A549 (cell line): Measurements from ENCODE around the gene RAB26. TPM values are rescaled to one million over a fixed set of nuclear protein-coding genes. Genes with fewer than 3 reads are reported as not detected.

Experiments used
- ATAC-seq, 2 experiments: fragments of 200-7000 bp in 1 of 2; fragments of >200 bp in 1 of 2; cut with Nextera tagmentation in 1 of 2; cut with Tn5 transposase in 1 of 2; 3 replicates each; pipeline versions ENCODE4 v1.8.0 to v1.9.1; 2018 to 2020; ENCODE audit warnings: mild to moderate bottlenecking in 1 of 2, moderate library complexity in 1 of 2
- CTCF ChIA-PET: fragments of 300-600 bp; sonication (Branson Sonifier 250); formaldehyde crosslinking; extraction: SDS; loops from one replicate; lab custom pipeline; 2021; ENCODE audit warnings: antibody characterized with exemption, inconsistent platforms; lab: Yijun Ruan, JAX
- POLR2A ChIA-PET: fragments of 350-600 bp; formaldehyde crosslinking; extraction: SDS; loops from one replicate; lab custom pipeline; 2021; ENCODE audit warnings: antibody characterized with exemption, inconsistent platforms; lab: Yijun Ruan, JAX
- DNase-seq, 2 experiments: peaks; one replicate each; pipeline versions ENCODE4 v3.0.0 to v3.0.0-alpha.2; 2011 to 2016; ENCODE audit warnings: low read depth in 1 of 2, low spot score in 1 of 2
- FAIRE-seq: peaks from 2 replicates; lab custom pipeline; 2011; peaks lifted over from hg19 to GRCh38; lab: Jason Lieb, UNC
- H3K27ac ChIP-seq, 2 experiments: fragments of >200 bp; sonication (Bioruptor Twin); formaldehyde crosslinking; 3 replicates each; pipeline ENCODE4 v1.5.1; 2016 to 2017
- H3K4me1 ChIP-seq: fragments of >200 bp; sonication (Bioruptor Twin); formaldehyde crosslinking; 3 replicates; pipeline ENCODE4 v1.6.1; 2016
- H3K4me2 ChIP-seq: fragments of >200 bp; sonication (Bioruptor Twin); formaldehyde crosslinking; 3 replicates; pipeline ENCODE4 v1.6.1; 2016
- H3K4me3 ChIP-seq: fragments of >200 bp; sonication (Bioruptor Twin); formaldehyde crosslinking; 3 replicates; pipeline ENCODE4 v1.5.1; 2016
- H3K9me3 ChIP-seq: fragments of >200 bp; sonication (Bioruptor Twin); formaldehyde crosslinking; 3 replicates; pipeline ENCODE4 v1.6.1; 2016
- CBX2 ChIP-seq: fragments of 200-600 bp; sonication (generic); IDR thresholded peaks from 2 replicates; pipeline ENCODE4 v1.6.1; 2016; ENCODE audit warnings: low read depth, mild to moderate bottlenecking, borderline replicate concordance
- CBX8 ChIP-seq: fragments of 200-600 bp; sonication (generic); IDR thresholded peaks from 2 replicates; pipeline ENCODE4 v1.6.1; 2016
- CHD2 ChIP-seq: fragments of 150-350 bp; IDR thresholded peaks from 2 replicates; pipeline ENCODE4 v1.6.1; 2014; ENCODE audit warnings: low read length; ENCODE audit not compliant: partially characterized antibody
- CHD4 ChIP-seq: fragments of 200-600 bp; sonication (generic); IDR thresholded peaks from 2 replicates; pipeline ENCODE4 v1.6.1; 2016; ENCODE audit warnings: antibody characterized with exemption, mild to moderate bottlenecking, borderline replicate concordance
- EHMT2 ChIP-seq: fragments of 200-600 bp; sonication (generic); IDR thresholded peaks from 2 replicates; pipeline ENCODE4 v1.6.1; 2016; ENCODE audit warnings: antibody characterized with exemption, low read depth, mild to moderate bottlenecking, moderate library complexity
- ESRRA ChIP-seq: fragments of 150-350 bp; IDR thresholded peaks from 2 replicates; pipeline ENCODE4 v1.6.1; 2014; ENCODE audit warnings: mild to moderate bottlenecking, low read length, borderline replicate concordance
- FOSB ChIP-seq: fragments of 250-450 bp; sonication (Bioruptor Pico); IDR thresholded peaks from 2 replicates; pipeline ENCODE4 v1.5.0; 2020; ENCODE audit warnings: mild to moderate bottlenecking, moderate library complexity
- FOSL2 ChIP-seq, 2 experiments: fragments of 450-650 bp in 1 of 2; fragments of >200 bp in 1 of 2; sonication (Bioruptor Twin) in 1 of 2; formaldehyde crosslinking; IDR thresholded peaks; 2 replicates each; pipeline versions ENCODE4 v1.5.0 to v1.6.1; 2016 to 2020; ENCODE audit warnings: mild to moderate bottlenecking in 1 of 2, moderate library complexity in 1 of 2
- GATA3 ChIP-seq: IDR thresholded peaks from 2 replicates; pipeline ENCODE4 v1.6.1; 2012; ENCODE audit warnings: borderline replicate concordance
- HES2 ChIP-seq: fragments of >200 bp; sonication (Bioruptor Twin); formaldehyde crosslinking; IDR thresholded peaks from 2 replicates; pipeline ENCODE4 v1.6.1; 2016
- HEYL ChIP-seq: fragments of 250-450 bp; sonication (Bioruptor Pico); IDR thresholded peaks from 2 replicates; pipeline ENCODE4 v1.8.0; 2021; ENCODE audit warnings: mild to moderate bottlenecking, moderate library complexity
- HOXB13 ChIP-seq: fragments of 250-450 bp; sonication (Bioruptor Pico); IDR thresholded peaks from 2 replicates; pipeline ENCODE4 v1.5.0; 2020; ENCODE audit warnings: low read depth, mild to moderate bottlenecking, moderate library complexity
- JUN ChIP-seq, 2 experiments: fragments of >200 bp; sonication (Bioruptor Twin); formaldehyde crosslinking; IDR thresholded peaks; 2 replicates in 1 of 2; 3 replicates in 1 of 2; pipeline ENCODE4 v1.6.1; 2016 to 2017
- KDM1A ChIP-seq: fragments of 200-600 bp; sonication (generic); IDR thresholded peaks from 2 replicates; pipeline ENCODE4 v1.6.1; 2016; ENCODE audit warnings: low read depth, mild to moderate bottlenecking
- MAFK ChIP-seq: fragments of 450-650 bp; IDR thresholded peaks from 2 replicates; pipeline ENCODE4 v1.6.1; 2014; ENCODE audit not compliant: partially characterized antibody
- NR3C1 ChIP-seq: fragments of >200 bp; sonication (Bioruptor Twin); formaldehyde crosslinking; IDR thresholded peaks from 3 replicates; pipeline ENCODE4 v1.6.1; 2017
- PBX3 ChIP-seq: IDR thresholded peaks from 2 replicates; pipeline ENCODE4 v1.6.1; 2012
- POLR2A ChIP-seq: IDR thresholded peaks from 2 replicates; pipeline ENCODE4 v1.6.1; 2012; ENCODE audit warnings: mild to moderate bottlenecking, low read length
- POLR2AphosphoS2 ChIP-seq: conservative IDR thresholded peaks from 2 replicates; pipeline ENCODE4 v1.6.1; 2012; ENCODE audit warnings: low read length, improper control_type of control experiment, inconsistent platforms
- RARB ChIP-seq: fragments of 250-450 bp; sonication (Bioruptor Pico); IDR thresholded peaks from 2 replicates; pipeline ENCODE4 v1.8.0; 2021; ENCODE audit warnings: mild to moderate bottlenecking, moderate library complexity
- TFCP2L1 ChIP-seq: fragments of 250-450 bp; sonication (Bioruptor Pico); IDR thresholded peaks from 2 replicates; pipeline ENCODE4 v1.5.0; 2021; ENCODE audit warnings: mild to moderate bottlenecking
- TP53 ChIP-seq: fragments of 250-450 bp; sonication (Bioruptor Pico); IDR thresholded peaks from 2 replicates; pipeline ENCODE4 v1.5.0; 2021; ENCODE audit warnings: mild to moderate bottlenecking, moderate library complexity
- ZNF302 ChIP-seq: fragments of 250-450 bp; sonication (Bioruptor Pico); IDR thresholded peaks from 2 replicates; pipeline ENCODE4 v1.9.0; 2021; ENCODE audit warnings: inconsistent platforms, mild to moderate bottlenecking, moderate library complexity
- WGBS: methylation state at CpG from one replicate; pipeline ENCODE4 v1.1.6; 2017; ENCODE audit errors: missing lambda C conversion rate; 5-methylcytosine and 5-hydroxymethylcytosine counted together
- polyA plus RNA-seq, 4 experiments: library from polyadenylated mRNA; depleted of rRNA in 3 of 4; stranded (reverse); fragments of >200 nt; fragmentation: RNase III in 1 of 4; extraction: RNeasy Plus Mini Kit Qiagen cat#74134 plus additional on column Dnase treatment in 1 of 4; gene quantifications; 2 replicates in 3 of 4; 3 replicates in 1 of 4; pipeline ENCODE4 v1.2.3, GENCODE V29; 2011 to 2017
- TF ChIP-seq, protein P1 (sequence below): IDR thresholded peaks from 2 replicates; pipeline ENCODE4 v1.6.1; 2012
- TF ChIP-seq, protein P2 (sequence below): IDR thresholded peaks from 2 replicates; pipeline ENCODE4 v1.6.1; 2012; ENCODE audit warnings: low read depth, borderline replicate concordance
- TF ChIP-seq, protein P3 (sequence below): fragments of >200 bp; sonication (Bioruptor Twin); formaldehyde crosslinking; IDR thresholded peaks from 3 replicates; pipeline ENCODE4 v1.6.1; 2016

Gene RAB26
- polyA plus RNA-seq, 2 of the 4 experiments (the other 2 are of a cell fraction), result 6.7 TPM

DNA sequence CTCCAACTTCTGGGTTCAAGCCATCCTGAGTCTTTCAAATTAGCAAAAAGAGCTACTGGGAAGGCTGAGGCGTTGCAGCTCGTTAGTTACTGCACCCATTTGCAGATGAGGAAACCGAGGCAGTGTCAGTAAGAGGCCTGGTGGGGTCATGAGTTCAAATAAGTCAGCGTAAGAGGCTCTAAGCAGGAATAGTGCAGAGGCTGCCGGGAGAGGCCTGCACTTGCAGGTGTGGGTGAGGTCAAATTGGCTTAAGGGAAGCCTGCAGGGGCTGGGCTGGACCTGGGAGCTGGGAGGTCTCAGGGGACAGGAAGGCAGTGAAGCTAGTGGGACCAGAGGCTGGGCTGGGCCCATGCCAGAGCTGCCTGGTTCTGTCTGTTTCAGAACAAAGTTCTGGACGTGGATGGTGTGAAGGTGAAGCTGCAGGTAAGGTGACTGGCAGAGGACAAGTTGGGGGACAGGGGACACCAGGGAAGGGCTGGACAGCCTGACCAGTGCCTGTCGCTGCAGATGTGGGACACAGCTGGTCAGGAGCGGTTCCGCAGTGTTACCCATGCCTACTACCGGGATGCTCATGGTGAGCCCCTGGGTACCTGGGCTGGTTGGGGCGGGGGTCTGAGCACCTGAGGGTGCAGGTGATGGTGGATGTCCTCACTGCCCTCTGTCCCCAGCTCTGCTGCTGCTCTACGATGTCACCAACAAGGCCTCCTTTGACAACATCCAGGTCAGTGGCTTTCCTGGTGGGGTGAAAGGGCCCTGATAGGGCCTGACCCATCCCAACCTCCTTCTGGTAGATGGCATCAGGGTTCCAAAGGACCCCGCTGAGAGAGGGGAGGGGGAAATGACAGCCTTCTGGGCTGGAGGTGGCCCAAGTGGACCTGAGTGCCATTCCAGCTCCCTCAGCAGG, 3.0 kb downstream of the RAB26 start:
- 45% methylated on average over 12 of the region's 13 CpGs for WGBS
- no peak for TF ChIP-seq EHMT2
- TF ChIP-seq RARB (CRISPR knock-in tag), result 0 out of 2 replicates have a peak, but pooled peaks have one; percentile 10
- no peak for TF ChIP-seq ESRRA
- TF ChIP-seq JUN (IDR thresholded peaks at IDR 0.05), result peak; percentile 16 to 68; a peak in 3 of 5 replicates
- TF ChIP-seq, protein P1, sequence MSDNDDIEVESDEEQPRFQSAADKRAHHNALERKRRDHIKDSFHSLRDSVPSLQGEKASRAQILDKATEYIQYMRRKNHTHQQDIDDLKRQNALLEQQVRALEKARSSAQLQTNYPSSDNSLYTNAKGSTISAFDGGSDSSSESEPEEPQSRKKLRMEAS, result peak; percentile 20; the same call in 1 of the 2 replicates
- peak; percentile 31; the same call in 1 of the 2 replicates for TF ChIP-seq PBX3
- 0 out of 2 replicates have a peak, but pooled peaks have one; percentile 39 for TF ChIP-seq POLR2AphosphoS2
- TF ChIP-seq POLR2A, result peak; percentile 5
- TF ChIP-seq FOSB (CRISPR knock-in tag), result no peak
- no peak for TF ChIP-seq FOSL2 (IDR thresholded peaks at IDR 0.05)
- TF ChIP-seq FOSL2 (CRISPR knock-in tag; IDR thresholded peaks at IDR 0.05), result no peak
- TF ChIP-seq CBX2, result no peak
- TF ChIP-seq CHD4, result no peak
- ChIA-PET POLR2A (interaction anchor here (1.0 to 1.5 kb wide), 2 partner anchors 16 to 100 kb away, joined by 3 to 4 read pairs; partner anchors contain the start of genes ECI1 and PKD1), CTCF (interaction anchor here (0.6 to 5.2 kb wide), 7 partner anchors 11 to 181 kb away, joined by 3 to 43 read pairs (median 4); no protein-coding TSS in a partner anchor)
- FAIRE-seq (no peak), ATAC-seq (no peak), DNase-seq (peak in 1 of 2 experiments; percentile 52)
- Histone ChIP-seq H3K9me3 (no peaks in the 10 kb centered on the region), H3K4me2 (peak overlapping the region; percentile 99), H3K4me3 (peak overlapping the region; percentile 88), H3K4me1 (peaks cover 53% of the 10 kb centered on the region), H3K27ac (peak overlapping the region; percentile 92 to 94)

GRCh38 chr16:2152695-2153506, 4.5 kb downstream of the RAB26 start:
- DNase-seq, result peak in 1 of 2 experiments; percentile 63
- POLR2A ChIA-PET, result interaction anchor here (0.8 to 1.3 kb wide), 3 partner anchors 12 to 188 kb away, joined by 3 to 4 read pairs (median 3); partner anchors contain the start of genes PGP and RPS2
- no peaks in the 10 kb centered on the region for H3K9me3 ChIP-seq
- CTCF ChIA-PET, result interaction anchor here (0.5 to 5.2 kb wide), 14 partner anchors 9 to 348 kb away, joined by 3 to 43 read pairs (median 4); no protein-coding TSS in a partner anchor
- no peak for FAIRE-seq
- TF ChIP-seq CHD2 (no peak), CBX8 (no peak), CBX2 (no peak), FOSL2 (IDR thresholded peaks at IDR 0.05) (no peak), FOSL2 (CRISPR knock-in tag; IDR thresholded peaks at IDR 0.05) (peak; percentile 11; the same call in 1 of the 2 replicates), KDM1A (no peak), ESRRA (0 out of 2 replicates have a peak, but pooled peaks have one; percentile 46), HES2 (no peak), MAFK (no peak), TP53 (CRISPR knock-in tag) (0 out of 2 replicates have a peak, but pooled peaks have one; percentile 7), HOXB13 (CRISPR knock-in tag) (0 out of 2 replicates have a peak, but pooled peaks have one; percentile 19), GATA3 (0 out of 2 replicates have a peak, but pooled peaks have one; percentile 29), JUN (IDR thresholded peaks at IDR 0.05) (peak; percentile 16 to 50; a peak in 4 of 5 replicates), EHMT2 (no peak), HEYL (no peak), ZNF302 (CRISPR knock-in tag) (no peak), POLR2A (0 out of 2 replicates have a peak, but pooled peaks have one; percentile 1), POLR2AphosphoS2 (peak; percentile 46; the same call in 1 of the 2 replicates), NR3C1 (no peak), TFCP2L1 (peak; percentile 62; the same call in 1 of the 2 replicates)
- TF ChIP-seq, protein P2, sequence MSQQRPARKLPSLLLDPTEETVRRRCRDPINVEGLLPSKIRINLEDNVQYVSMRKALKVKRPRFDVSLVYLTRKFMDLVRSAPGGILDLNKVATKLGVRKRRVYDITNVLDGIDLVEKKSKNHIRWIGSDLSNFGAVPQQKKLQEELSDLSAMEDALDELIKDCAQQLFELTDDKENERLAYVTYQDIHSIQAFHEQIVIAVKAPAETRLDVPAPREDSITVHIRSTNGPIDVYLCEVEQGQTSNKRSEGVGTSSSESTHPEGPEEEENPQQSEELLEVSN, result no peak
- TF ChIP-seq, protein P1, result peak; percentile 74; the same call in 1 of the 2 replicates
- TF ChIP-seq, protein P3, sequence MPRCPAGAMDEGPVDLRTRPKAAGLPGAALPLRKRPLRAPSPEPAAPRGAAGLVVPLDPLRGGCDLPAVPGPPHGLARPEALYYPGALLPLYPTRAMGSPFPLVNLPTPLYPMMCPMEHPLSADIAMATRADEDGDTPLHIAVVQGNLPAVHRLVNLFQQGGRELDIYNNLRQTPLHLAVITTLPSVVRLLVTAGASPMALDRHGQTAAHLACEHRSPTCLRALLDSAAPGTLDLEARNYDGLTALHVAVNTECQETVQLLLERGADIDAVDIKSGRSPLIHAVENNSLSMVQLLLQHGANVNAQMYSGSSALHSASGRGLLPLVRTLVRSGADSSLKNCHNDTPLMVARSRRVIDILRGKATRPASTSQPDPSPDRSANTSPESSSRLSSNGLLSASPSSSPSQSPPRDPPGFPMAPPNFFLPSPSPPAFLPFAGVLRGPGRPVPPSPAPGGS, result 0 out of 3 replicates have a peak, but pooled peaks have one; percentile 46
- TF ChIP-seq, all 56 proteins: peak for 11
- Histone ChIP-seq H3K27ac (peak overlapping the region; percentile 92 to 94), H3K4me1 (peaks cover 60% of the 10 kb centered on the region), H3K4me3 (peak overlapping the region; percentile 88), H3K4me2 (peak overlapping the region; percentile 99)
- ATAC-seq, result no peak
- WGBS, result 3% methylated on average over 23 of the region's 25 CpGs
